ENCODE measurements around the gene SP2.
A peak's percentile ranks its signal among the peaks of the same experiment; 100 is the strongest.

SP2 gene

GRCh38 chr17:47896672-47897490 lies 845 bp downstream of the SP2 start:
- Histone ChIP-seq H3K27me3 (ENCODE audit: control insufficient read depth, insufficient read depth, low read length) (no peaks in the 10 kb centered on the region), H3K4me1 (ENCODE audit: control insufficient read depth, insufficient read depth, low read length) (peaks cover 41% of the 10 kb centered on the region), H3K9ac (ENCODE audit: low read length) (peak overlapping the region; percentile 87), H3K9me3 (ENCODE audit: control insufficient read depth, insufficient read depth, low read depth, low read length) (no peaks in the 10 kb centered on the region), H3K4me3 (ENCODE audit: low read depth, low read length) (peak overlapping the region; percentile 81), H3K27ac (ENCODE audit: low read depth, low read length) (peak overlapping the region; percentile 91), H3K36me3 (ENCODE audit: control insufficient read depth, insufficient read depth, low read length) (no peaks in the 10 kb centered on the region)

- H3K9ac ChIP-seq (ENCODE audit: low read length), result no peak overlapping the region
- H3K4me1 ChIP-seq (ENCODE audit: control insufficient read depth, insufficient read depth, low read length), result peaks cover 48% of the 10 kb centered on the region
- peak overlapping the region; percentile 81 for H3K4me3 ChIP-seq (ENCODE audit: low read depth, low read length)
- H3K27ac ChIP-seq (ENCODE audit: low read depth, low read length), result no peak overlapping the region
- H3K9me3 ChIP-seq (ENCODE audit: control insufficient read depth, insufficient read depth, low read depth, low read length), result no peaks in the 10 kb centered on the region
- no peaks in the 10 kb centered on the region for H3K36me3 ChIP-seq (ENCODE audit: control insufficient read depth, insufficient read depth, low read length)
- no peaks in the 10 kb centered on the region for H3K27me3 ChIP-seq (ENCODE audit: control insufficient read depth, insufficient read depth, low read length)
Observed at GRCh38 chr17:47897561-47897960, 1.5 kb downstream of the SP2 start.

GRCh38 chr17:47898241-47898640 lies 2.2 kb downstream of the SP2 start:
- Histone ChIP-seq H3K4me1 (ENCODE audit: control insufficient read depth, insufficient read depth, low read length) (peaks cover 49% of the 10 kb centered on the region), H3K9ac (ENCODE audit: low read length) (no peak overlapping the region), H3K27ac (ENCODE audit: low read depth, low read length) (no peak overlapping the region), H3K27me3 (ENCODE audit: control insufficient read depth, insufficient read depth, low read length) (no peaks in the 10 kb centered on the region), H3K36me3 (ENCODE audit: control insufficient read depth, insufficient read depth, low read length) (no peaks in the 10 kb centered on the region), H3K9me3 (ENCODE audit: control insufficient read depth, insufficient read depth, low read depth, low read length) (no peaks in the 10 kb centered on the region), H3K4me3 (ENCODE audit: low read depth, low read length) (no peak overlapping the region)

GRCh38 chr17:47899643-47900042 lies 3.6 kb downstream of the SP2 start:
- H3K4me3 ChIP-seq (ENCODE audit: low read depth, low read length), result no peak overlapping the region
- H3K27ac ChIP-seq (ENCODE audit: low read depth, low read length), result no peak overlapping the region
- H3K4me1 ChIP-seq (ENCODE audit: control insufficient read depth, insufficient read depth, low read length), result peaks cover 48% of the 10 kb centered on the region
- no peaks in the 10 kb centered on the region for H3K36me3 ChIP-seq (ENCODE audit: control insufficient read depth, insufficient read depth, low read length)
- no peaks in the 10 kb centered on the region for H3K9me3 ChIP-seq (ENCODE audit: control insufficient read depth, insufficient read depth, low read depth, low read length)
- H3K9ac ChIP-seq (ENCODE audit: low read length), result peak overlapping the region; percentile 29
- H3K27me3 ChIP-seq (ENCODE audit: control insufficient read depth, insufficient read depth, low read length), result no peaks in the 10 kb centered on the region

GRCh38 chr17:47901423-47901822 lies 5.4 kb downstream of the SP2 start:
- peaks cover 57% of the 10 kb centered on the region for H3K4me1 ChIP-seq (ENCODE audit: control insufficient read depth, insufficient read depth, low read length)
- H3K36me3 ChIP-seq (ENCODE audit: control insufficient read depth, insufficient read depth, low read length), result no peaks in the 10 kb centered on the region
- no peaks in the 10 kb centered on the region for H3K9me3 ChIP-seq (ENCODE audit: control insufficient read depth, insufficient read depth, low read depth, low read length)
- H3K27ac ChIP-seq (ENCODE audit: low read depth, low read length), result peak overlapping the region; percentile 59; the same call in 1 of the 2 replicates
- H3K9ac ChIP-seq (ENCODE audit: low read length), result peak overlapping the region; percentile 39
- H3K4me3 ChIP-seq (ENCODE audit: low read depth, low read length), result peak overlapping the region; percentile 33
- H3K27me3 ChIP-seq (ENCODE audit: control insufficient read depth, insufficient read depth, low read length), result no peaks in the 10 kb centered on the region

- Histone ChIP-seq H3K9ac (ENCODE audit: low read length) (peak overlapping the region; percentile 39), H3K9me3 (ENCODE audit: control insufficient read depth, insufficient read depth, low read depth, low read length) (no peaks in the 10 kb centered on the region), H3K4me3 (ENCODE audit: low read depth, low read length) (peak overlapping the region; percentile 33), H3K36me3 (ENCODE audit: control insufficient read depth, insufficient read depth, low read length) (no peaks in the 10 kb centered on the region), H3K27me3 (ENCODE audit: control insufficient read depth, insufficient read depth, low read length) (no peaks in the 10 kb centered on the region), H3K4me1 (ENCODE audit: control insufficient read depth, insufficient read depth, low read length) (peaks cover 54% of the 10 kb centered on the region), H3K27ac (ENCODE audit: low read depth, low read length) (peak overlapping the region; percentile 59; the same call in 1 of the 2 replicates)
Observed at GRCh38 chr17:47902039-47902744, 6.2 kb downstream of the SP2 start.

- Histone ChIP-seq H3K27me3 (ENCODE audit: control insufficient read depth, insufficient read depth, low read length) (no peaks in the 10 kb centered on the region), H3K9ac (ENCODE audit: low read length) (no peak overlapping the region), H3K36me3 (ENCODE audit: control insufficient read depth, insufficient read depth, low read length) (no peaks in the 10 kb centered on the region), H3K9me3 (ENCODE audit: control insufficient read depth, insufficient read depth, low read depth, low read length) (no peaks in the 10 kb centered on the region), H3K4me1 (ENCODE audit: control insufficient read depth, insufficient read depth, low read length) (peaks cover 39% of the 10 kb centered on the region), H3K27ac (ENCODE audit: low read depth, low read length) (peak overlapping the region; percentile 22; the same call in 1 of the 2 replicates), H3K4me3 (ENCODE audit: low read depth, low read length) (no peak overlapping the region)
Observed at GRCh38 chr17:47905221-47905733, 9.2 kb downstream of the SP2 start.

- Histone ChIP-seq H3K4me1 (ENCODE audit: control insufficient read depth, insufficient read depth, low read length) (peaks cover 28% of the 10 kb centered on the region), H3K27ac (ENCODE audit: low read depth, low read length) (no peak overlapping the region), H3K4me3 (ENCODE audit: low read depth, low read length) (no peak overlapping the region), H3K9me3 (ENCODE audit: control insufficient read depth, insufficient read depth, low read depth, low read length) (no peaks in the 10 kb centered on the region), H3K9ac (ENCODE audit: low read length) (no peak overlapping the region), H3K27me3 (ENCODE audit: control insufficient read depth, insufficient read depth, low read length) (no peaks in the 10 kb centered on the region), H3K36me3 (ENCODE audit: control insufficient read depth, insufficient read depth, low read length) (no peaks in the 10 kb centered on the region)
Observed at GRCh38 chr17:47906443-47906842, 10.4 kb downstream of the SP2 start.

- H3K27me3 ChIP-seq (ENCODE audit: control insufficient read depth, insufficient read depth, low read length), result no peaks in the 10 kb centered on the region
- no peak overlapping the region for H3K4me3 ChIP-seq (ENCODE audit: low read depth, low read length)
Observed at GRCh38 chr17:47907932-47908562, 12.0 kb downstream of the SP2 start.

GRCh38 chr17:47913050-47913449 lies 17.0 kb downstream of the SP2 start:
- Histone ChIP-seq H3K4me3 (ENCODE audit: low read depth, low read length) (no peak overlapping the region), H3K36me3 (ENCODE audit: control insufficient read depth, insufficient read depth, low read length) (peaks cover 17% of the 10 kb centered on the region), H3K27ac (ENCODE audit: low read depth, low read length) (no peak overlapping the region), H3K27me3 (ENCODE audit: control insufficient read depth, insufficient read depth, low read length) (no peaks in the 10 kb centered on the region), H3K4me1 (ENCODE audit: control insufficient read depth, insufficient read depth, low read length) (no peaks in the 10 kb centered on the region), H3K9me3 (ENCODE audit: control insufficient read depth, insufficient read depth, low read depth, low read length) (no peaks in the 10 kb centered on the region), H3K9ac (ENCODE audit: low read length) (no peak overlapping the region)

More at GRCh38 chr17:47907932-47908562, 12.0 kb downstream of the SP2 start:
- H3K9me3 ChIP-seq (ENCODE audit: control insufficient read depth, insufficient read depth, low read depth, low read length), result no peaks in the 10 kb centered on the region
- no peaks in the 10 kb centered on the region for H3K36me3 ChIP-seq (ENCODE audit: control insufficient read depth, insufficient read depth, low read length)
- H3K27ac ChIP-seq (ENCODE audit: low read depth, low read length), result no peak overlapping the region
- no peak overlapping the region for H3K9ac ChIP-seq (ENCODE audit: low read length)
- peaks cover 15% of the 10 kb centered on the region for H3K4me1 ChIP-seq (ENCODE audit: control insufficient read depth, insufficient read depth, low read length)
